GM19468 (cell line): ENCODE results near the gene SAA4.
"Not testable (repeated sequence)": the region's sequence is repeated elsewhere in the genome, so short reads cannot be mapped to it uniquely, and the experiment has no call there.

Experiments
- ATAC-seq: cut with Tn5 transposase; IDR thresholded peaks from one replicate; pipeline ENCODE4 v1.9.1; 2021; ENCODE audit warnings: mild to moderate bottlenecking, moderate library complexity, moderate number of reproducible peaks; ENCODE audit not compliant: unreplicated experiment; ENCODE audit errors: extremely low read depth

Gene SAA4

GRCh38 chr11:18248561-18248960 lies 12.0 kb upstream of the SAA4 start, which contains the start of gene SAA2:
Gene SAA2 (minus strand): TSS chr11:18248668. CDS start chr11:18248011, 657 bp downstream.
- ATAC-seq = no peak

DNA sequence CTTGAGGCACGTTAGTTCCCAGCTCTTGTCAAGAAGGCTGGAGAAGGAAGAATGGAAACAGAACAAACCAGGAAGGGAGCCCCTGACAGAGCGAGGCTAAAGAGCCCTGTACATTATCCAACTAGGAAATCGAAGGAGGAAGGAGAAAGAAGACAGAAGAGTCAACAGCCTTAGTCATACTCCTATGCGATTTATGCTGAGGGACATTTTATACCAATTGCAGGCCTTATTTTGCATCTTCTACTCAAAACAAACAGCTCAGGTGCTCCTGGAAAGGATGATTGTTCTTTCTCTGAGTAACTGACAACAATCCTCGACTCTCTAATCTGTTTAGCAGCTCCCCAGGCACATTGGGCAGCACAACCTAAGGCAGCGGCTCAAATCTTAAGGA lies 10.6 kb upstream of the SAA4 start:
- not testable (repeated sequence) for ATAC-seq

DNA sequence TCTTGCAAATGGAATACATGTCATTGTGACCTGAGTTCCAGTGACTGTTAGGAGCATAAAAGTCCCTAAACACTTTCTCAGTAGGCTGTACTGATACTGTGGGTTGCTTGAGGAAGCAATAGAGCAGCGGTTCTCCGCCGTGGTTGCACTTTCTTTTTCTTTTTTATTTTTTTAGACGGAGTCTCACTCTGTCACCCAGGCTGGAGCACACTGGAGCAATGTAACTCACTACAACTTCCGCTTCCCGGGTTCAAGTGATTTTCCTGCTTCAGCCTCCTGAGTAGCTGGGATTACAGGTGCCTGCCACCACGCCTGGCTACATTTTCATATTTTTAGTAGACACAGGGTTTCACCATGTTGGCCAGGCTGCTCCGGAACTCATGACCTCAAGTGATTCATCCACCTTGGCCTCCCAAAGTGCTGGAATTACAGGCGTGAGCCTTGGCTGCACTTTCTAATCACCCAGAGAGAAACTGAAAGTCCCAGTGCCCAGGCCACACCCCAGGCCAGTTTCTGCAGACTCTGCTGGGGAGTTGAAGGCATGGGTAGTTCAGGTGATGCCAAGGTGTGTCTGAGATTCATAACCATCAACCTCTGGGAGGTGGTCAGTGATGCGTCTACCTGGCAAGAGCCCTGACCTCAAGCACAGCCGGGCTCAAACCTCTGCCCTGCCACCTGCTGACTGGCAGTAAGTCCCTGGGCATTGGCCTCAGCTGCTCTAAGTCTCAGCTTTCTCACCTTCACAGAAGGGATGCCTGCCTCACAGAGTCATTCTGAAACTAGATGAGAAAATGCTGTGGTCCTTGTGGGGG lies 10.0 kb upstream of the SAA4 start:
- peak; percentile 61 for ATAC-seq

DNA sequence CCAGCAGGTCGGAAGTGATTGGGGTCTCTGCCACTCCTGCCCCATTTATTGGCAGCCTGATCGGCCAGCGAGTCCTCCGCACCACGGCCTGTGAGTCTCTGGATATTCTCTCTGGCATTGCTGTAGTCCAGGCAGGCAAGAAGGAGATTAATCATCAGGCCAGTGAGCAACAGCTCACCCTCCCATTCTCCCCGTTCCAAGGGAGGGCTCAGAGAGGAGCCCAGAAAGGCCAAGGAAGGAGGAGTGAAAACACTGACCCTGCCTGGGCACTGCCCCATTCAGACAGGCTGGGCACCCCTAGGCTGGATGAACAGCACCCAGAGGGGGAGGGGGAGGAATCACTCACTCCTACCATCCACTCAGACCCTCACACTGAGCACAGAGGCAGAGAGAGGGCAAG lies 8.8 kb upstream of the SAA4 start:
- no peak for ATAC-seq

- no peak for ATAC-seq
These were observed 7.3 kb upstream of the SAA4 start for GRCh38 chr11:18243783-18244362.

GRCh38 chr11:18239655-18240054 lies 3.1 kb upstream of the SAA4 start:
- ATAC-seq = no peak

GRCh38 chr11:18235394-18236334 lies 938 bp downstream of the SAA4 start:
- ATAC-seq = no peak

GRCh38 chr11:18233912-18234311 lies 2.7 kb downstream of the SAA4 start:
- no peak for ATAC-seq

DNA sequence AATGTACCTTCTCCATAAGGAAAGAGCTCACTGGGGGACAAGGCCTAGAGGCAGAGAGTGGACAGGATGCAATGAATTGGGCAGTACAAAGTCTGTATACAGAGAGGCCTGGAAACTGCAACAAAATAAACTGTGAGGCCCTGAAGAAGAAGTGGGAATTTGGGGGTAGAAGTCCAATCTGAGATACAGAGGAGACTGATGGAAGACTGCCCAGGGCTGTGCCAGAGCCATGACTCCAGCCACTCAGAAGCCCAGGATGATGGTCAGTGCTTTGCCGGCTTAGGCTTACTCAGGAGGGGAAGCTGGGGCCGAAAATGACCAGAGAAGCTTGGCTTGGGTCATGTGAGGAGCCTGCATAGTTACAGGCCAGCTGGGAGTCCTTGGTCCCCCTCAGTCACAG lies 5.7 kb downstream of the SAA4 start:
- ATAC-seq = no peak

DNA sequence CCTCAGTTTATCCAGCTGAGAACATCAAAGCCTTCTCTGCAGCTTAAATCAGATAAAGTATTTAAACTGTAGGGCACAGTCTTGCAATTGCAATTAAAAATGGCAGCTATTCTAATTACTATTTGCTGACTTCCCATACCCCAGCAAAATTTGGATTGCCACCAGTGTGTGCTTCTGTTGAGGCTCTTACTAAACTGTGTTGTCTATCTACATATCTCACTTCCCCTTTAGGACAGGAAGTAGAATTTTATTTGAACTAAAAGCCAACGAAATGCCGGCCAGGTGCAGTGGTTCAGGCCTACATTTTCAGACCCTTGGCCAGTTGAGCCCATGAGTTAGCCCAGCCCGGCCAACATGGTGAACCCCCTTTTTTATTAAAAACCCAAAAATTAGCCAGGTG lies 7.1 kb downstream of the SAA4 start:
- peak; percentile 95 for ATAC-seq

DNA sequence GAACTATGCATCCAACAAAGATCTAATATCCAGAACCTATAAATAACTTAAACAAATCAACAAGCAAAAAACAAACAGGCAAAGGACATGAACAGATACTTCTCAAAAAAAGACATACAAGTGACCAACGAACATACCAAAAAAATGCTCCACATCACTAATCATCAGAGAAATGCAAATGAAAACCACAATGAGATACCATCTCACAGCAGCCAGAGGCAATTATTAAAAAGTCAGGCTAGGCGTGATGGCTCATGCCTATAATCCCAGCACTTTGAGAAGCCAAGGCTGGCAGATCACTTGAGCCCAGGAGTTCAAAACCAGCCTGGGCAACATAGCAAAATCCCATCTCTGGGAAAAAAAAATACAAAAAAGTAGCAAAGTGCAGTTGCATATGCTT lies 10.7 kb downstream of the SAA4 start:
- no peak for ATAC-seq

- no peak for ATAC-seq
These were observed 12.8 kb downstream of the SAA4 start for GRCh38 chr11:18223591-18224387.

GRCh38 chr11:18222814-18223421 lies 13.7 kb downstream of the SAA4 start:
- ATAC-seq = no peak

DNA sequence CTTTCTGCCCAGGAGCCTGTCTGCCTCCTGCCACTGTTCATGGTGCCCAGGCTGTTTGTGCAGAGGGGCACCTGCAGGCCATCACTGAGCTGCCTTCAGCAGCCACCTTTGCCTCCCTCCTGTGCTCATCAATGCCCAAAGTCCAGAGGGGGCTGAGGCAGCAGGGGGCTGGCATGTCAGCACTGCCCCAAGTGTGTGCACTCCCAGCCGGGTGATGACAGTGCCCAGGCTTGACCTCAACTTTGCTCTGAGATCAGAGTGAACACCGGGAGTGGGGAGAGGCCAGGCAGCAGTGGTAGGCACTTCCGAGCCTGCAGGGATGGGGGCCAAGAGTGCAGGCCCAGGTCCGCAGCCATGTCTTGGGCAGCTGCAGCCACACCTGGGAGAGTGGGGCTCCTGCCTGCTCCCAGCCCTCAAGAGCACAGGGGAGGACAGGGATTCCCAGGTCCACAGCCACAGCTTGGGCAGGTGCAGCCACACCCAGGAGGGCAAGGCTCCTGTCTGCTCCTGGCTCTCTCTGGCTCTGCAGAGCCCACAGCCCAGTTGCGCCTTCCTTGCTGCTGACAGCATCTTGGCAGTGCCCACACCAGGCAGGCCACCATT lies 15.2 kb downstream of the SAA4 start:
- no peak for ATAC-seq

DNA sequence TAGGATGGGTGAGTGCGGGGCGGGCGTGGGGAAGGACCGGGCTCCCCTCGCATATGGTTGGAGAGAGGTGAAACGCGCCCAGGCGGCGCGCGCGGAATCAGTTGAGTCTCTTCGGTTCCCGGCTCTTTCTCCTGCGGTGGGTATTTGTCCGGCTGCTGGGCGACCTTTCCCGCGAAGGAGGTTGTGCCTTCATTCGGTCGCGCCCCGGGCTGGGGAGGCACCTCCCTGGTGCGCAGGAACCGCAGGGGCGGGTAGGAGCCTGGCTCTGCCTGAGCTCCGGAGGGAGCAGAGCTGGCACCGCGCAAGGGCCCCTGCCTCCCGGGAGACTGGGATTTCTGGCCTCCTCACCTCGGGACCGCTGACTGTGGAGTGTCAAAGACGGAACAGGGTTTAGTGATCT lies 27.5 kb downstream of the SAA4 start:
- no peak for ATAC-seq

DNA sequence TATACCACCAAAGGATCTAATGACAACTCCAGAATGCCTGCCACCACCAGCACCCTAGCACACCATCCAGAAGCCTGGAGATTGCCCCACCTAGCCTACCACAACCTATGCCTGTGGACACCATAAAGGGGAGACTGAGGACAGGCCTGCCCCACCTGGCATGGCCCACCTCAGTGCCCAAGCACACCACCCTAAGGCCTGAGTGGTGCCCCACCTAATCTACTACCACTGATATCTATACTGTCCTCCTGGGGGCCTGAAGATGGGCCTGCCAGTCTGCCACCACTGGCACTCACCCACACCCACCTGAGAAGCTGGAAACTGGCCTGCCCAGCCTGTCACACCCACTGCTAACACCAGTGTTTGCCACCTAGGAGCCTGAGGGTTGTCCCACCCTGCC lies 31.8 kb downstream of the SAA4 start:
- no peak for ATAC-seq

- ATAC-seq = no peak
These were observed 32.4 kb downstream of the SAA4 start for GRCh38 chr11:18204220-18204619.

GRCh38 chr11:18203723-18204122 lies 32.9 kb downstream of the SAA4 start:
- ATAC-seq = no peak

DNA sequence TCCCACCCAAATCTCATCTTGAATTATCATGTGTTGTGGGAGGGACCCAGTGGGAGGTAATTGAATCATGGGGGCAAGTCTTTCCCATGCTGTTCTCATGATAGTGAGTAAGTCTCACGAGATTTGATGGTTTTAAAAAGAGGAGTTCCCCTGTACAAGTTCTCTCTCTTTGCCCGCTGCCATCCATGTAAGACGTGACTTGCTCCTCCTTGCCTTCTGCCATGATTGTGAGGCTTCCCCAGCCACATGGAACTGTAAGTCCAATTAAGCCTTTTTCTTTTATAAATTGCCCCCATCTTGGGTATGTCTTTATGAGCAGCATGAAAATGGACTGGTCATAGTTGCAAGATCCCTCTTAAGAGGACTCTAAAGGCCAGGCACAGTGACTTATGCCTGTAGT lies 38.9 kb downstream of the SAA4 start:
- ATAC-seq = not testable (repeated sequence)
